ENCODE data around the gene P2RX3.

Gene P2RX3

DNA sequence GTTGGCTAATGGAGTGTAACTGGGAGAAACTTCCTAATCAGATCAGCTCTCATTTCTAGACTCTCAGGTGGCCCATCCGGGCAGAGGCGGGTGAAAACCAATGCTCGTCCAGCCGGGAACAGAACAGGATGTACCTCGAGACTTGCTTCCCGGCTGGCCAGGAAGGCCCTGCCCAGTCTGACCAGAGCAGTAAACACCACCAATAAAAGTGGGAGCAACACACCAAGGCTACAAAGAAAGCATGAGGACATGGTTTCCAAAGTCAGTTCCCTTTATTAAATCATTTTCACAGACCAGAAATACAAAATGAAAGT, 12.5 kb upstream of the P2RX3 start:
- H3K36me3 ChIP-seq (ENCODE audit: control insufficient read depth, insufficient read depth, low read length), result peaks cover 28% of the 10 kb centered on the region
- no peak for DNase-seq (ENCODE audit: extremely low read depth, insufficient read length)
- TF ChIP-seq, protein P1, sequence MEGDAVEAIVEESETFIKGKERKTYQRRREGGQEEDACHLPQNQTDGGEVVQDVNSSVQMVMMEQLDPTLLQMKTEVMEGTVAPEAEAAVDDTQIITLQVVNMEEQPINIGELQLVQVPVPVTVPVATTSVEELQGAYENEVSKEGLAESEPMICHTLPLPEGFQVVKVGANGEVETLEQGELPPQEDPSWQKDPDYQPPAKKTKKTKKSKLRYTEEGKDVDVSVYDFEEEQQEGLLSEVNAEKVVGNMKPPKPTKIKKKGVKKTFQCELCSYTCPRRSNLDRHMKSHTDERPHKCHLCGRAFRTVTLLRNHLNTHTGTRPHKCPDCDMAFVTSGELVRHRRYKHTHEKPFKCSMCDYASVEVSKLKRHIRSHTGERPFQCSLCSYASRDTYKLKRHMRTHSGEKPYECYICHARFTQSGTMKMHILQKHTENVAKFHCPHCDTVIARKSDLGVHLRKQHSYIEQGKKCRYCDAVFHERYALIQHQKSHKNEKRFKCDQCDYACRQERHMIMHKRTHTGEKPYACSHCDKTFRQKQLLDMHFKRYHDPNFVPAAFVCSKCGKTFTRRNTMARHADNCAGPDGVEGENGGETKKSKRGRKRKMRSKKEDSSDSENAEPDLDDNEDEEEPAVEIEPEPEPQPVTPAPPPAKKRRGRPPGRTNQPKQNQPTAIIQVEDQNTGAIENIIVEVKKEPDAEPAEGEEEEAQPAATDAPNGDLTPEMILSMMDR (IDR thresholded peaks at IDR 0.05; ENCODE audit: insufficient read depth, low read length, poor library complexity, severe bottlenecking), result no peak
- H3K27me3 ChIP-seq (replicated peaks; ENCODE audit: control insufficient read depth, insufficient read depth, low read length), result no peaks in the 10 kb centered on the region
- peak overlapping the region; percentile 71 for H3K4me3 ChIP-seq (replicated peaks; ENCODE audit: low read depth, low read length)

DNA sequence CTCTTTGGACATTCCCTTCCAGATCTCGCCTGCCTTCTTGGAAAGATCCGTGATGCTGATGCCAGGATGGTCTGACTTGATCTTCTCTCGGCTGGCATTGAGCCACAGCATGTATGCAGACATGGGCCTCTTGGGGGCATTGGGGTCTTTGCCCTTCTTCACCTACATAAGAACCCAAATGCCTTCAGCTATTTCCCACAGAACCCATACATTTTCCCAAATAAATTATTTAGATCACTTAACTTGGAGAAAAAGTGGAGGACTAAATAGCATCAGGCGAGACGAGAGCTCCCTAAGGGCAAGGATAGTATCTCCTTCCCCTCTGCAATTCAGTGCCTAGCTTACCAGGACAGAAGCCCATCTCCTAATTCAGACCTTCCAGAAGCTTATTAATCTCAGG, 10.4 kb upstream of the P2RX3 start:
- H3K27me3 ChIP-seq (replicated peaks; ENCODE audit: control insufficient read depth, insufficient read depth, low read length), result no peaks in the 10 kb centered on the region
- no peak overlapping the region for H3K4me3 ChIP-seq (replicated peaks; ENCODE audit: low read depth, low read length)
- TF ChIP-seq, protein P1 (IDR thresholded peaks at IDR 0.05; ENCODE audit: insufficient read depth, low read length, poor library complexity, severe bottlenecking), result no peak
- DNase-seq (ENCODE audit: extremely low read depth, insufficient read length), result no peak
- H3K36me3 ChIP-seq (ENCODE audit: control insufficient read depth, insufficient read depth, low read length), result peaks cover 40% of the 10 kb centered on the region

DNA sequence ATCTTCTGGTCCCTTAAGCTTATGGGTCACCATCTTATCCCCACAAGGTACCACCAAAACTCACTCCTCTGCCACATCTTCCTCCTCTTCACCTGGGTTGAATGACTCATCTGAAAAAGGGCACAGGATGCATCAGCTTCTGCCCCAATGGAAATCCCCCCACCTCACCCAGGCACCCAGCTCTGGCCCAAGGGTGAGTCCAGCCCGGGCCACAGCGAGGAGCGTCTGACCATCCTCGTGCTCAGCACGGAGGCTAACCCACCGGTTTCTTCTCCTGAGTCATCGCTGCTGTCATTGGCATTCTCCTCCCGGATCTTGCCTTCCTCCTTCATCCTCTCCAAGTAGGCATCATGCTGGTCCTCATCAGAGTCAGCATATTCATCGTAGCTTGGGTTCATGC, 8.1 kb upstream of the P2RX3 start:
- DNase-seq (ENCODE audit: extremely low read depth, insufficient read length), result no peak
- H3K4me3 ChIP-seq (replicated peaks; ENCODE audit: low read depth, low read length), result no peak overlapping the region
- no peaks in the 10 kb centered on the region for H3K27me3 ChIP-seq (replicated peaks; ENCODE audit: control insufficient read depth, insufficient read depth, low read length)
- peaks cover 43% of the 10 kb centered on the region for H3K36me3 ChIP-seq (ENCODE audit: control insufficient read depth, insufficient read depth, low read length)
- TF ChIP-seq, protein P1 (IDR thresholded peaks at IDR 0.05; ENCODE audit: insufficient read depth, low read length, poor library complexity, severe bottlenecking), result no peak

DNA sequence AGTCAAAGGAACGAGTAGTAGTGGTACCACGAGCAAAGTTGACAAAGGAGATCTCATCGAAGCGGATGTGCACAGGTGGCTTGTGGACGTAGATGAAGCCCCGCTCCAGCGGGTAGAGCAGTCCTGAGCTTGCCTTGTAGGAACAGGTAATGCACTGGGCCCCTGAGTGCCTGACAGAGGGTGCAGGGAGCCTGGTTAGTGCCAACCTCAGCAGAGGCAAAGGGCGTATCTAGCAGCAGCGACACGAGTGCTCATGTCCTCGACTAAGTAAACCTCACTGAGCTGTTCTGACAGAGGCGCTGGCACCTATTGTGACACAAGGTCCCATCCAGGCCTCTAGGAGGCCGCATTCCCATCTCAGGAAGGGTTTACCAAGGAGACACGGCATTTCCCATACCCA, 6.4 kb upstream of the P2RX3 start:
- no peak for DNase-seq (ENCODE audit: extremely low read depth, insufficient read length)
- H3K36me3 ChIP-seq (ENCODE audit: control insufficient read depth, insufficient read depth, low read length), result peaks cover 37% of the 10 kb centered on the region
- TF ChIP-seq, protein P1 (IDR thresholded peaks at IDR 0.05; ENCODE audit: insufficient read depth, low read length, poor library complexity, severe bottlenecking), result no peak

DNA sequence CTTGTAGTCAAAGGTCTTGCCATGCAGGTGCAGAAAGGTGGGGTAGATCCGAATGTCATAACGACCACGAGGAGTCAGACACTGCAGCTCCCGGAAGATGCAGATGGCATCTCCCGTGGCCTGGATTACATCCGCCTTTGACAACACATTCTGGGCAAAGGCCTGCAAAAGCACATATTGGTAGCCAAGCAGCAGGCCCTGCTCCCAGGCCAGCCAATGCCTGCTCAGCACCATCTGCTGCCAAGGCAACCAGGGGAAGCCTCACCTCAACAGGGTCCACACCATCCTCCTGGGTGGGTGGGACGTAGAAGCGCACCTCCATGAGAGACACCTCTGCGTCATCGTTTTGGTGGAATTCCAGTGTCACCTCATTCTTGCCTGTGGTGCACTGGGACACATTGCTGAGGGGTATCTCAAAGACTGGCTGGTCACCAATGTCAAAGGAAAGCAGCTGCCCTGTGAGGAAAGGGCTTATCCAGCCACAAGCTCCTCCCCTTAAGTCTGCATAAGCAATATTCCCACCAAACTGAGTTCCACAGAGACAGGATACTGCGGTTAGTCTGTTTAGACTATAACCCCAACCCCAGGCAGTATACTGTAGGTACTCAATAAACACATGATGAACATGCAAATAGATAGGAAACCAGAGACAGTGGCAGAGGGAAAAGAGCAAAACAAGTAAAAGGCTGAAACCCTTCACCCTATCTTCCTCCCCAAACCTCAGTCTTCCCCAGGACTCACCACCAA, 5.3 kb upstream of the P2RX3 start:
- Histone ChIP-seq H3K4me3 (replicated peaks; ENCODE audit: low read depth, low read length) (no peak overlapping the region), H3K36me3 (ENCODE audit: control insufficient read depth, insufficient read depth, low read length) (peaks cover 29% of the 10 kb centered on the region), H3K27me3 (replicated peaks; ENCODE audit: control insufficient read depth, insufficient read depth, low read length) (no peaks in the 10 kb centered on the region)
- no peak for DNase-seq (ENCODE audit: extremely low read depth, insufficient read length)
- TF ChIP-seq, protein P1 (IDR thresholded peaks at IDR 0.05; ENCODE audit: insufficient read depth, low read length, poor library complexity, severe bottlenecking), result no peak

More for the DNA sequence above, 6.4 kb upstream of the P2RX3 start:
- Histone ChIP-seq H3K27me3 (replicated peaks; ENCODE audit: control insufficient read depth, insufficient read depth, low read length) (no peaks in the 10 kb centered on the region), H3K4me3 (replicated peaks; ENCODE audit: low read depth, low read length) (no peak overlapping the region)

DNA sequence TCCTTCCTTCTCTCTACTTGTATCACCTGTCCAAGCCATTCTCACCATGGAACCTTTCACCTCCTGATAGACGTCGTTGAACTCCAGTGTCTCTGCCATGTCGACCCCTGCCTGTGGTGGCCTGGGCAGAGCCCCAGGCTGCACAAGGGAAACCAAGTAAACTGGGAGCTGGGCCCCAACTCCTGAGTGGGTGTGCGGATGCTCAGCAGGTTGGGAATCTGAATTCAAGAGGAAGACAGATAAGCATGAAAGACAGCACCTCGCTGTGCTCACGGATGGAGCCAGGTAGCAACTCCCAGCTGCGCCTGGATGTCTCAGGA, 3.2 kb upstream of the P2RX3 start:
- peaks cover 22% of the 10 kb centered on the region for H3K36me3 ChIP-seq (ENCODE audit: control insufficient read depth, insufficient read depth, low read length)
- TF ChIP-seq, protein P1 (IDR thresholded peaks at IDR 0.05; ENCODE audit: insufficient read depth, low read length, poor library complexity, severe bottlenecking), result no peak
- DNase-seq (ENCODE audit: extremely low read depth, insufficient read length), result no peak
- H3K4me3 ChIP-seq (replicated peaks; ENCODE audit: low read depth, low read length), result peak overlapping the region; percentile 79
- H3K27me3 ChIP-seq (replicated peaks; ENCODE audit: control insufficient read depth, insufficient read depth, low read length), result no peaks in the 10 kb centered on the region

Measured in GM06990 (cell line).